Stomach (tissue), 9 donors: ENCODE measurements around the gene PTPRC. TPM values are rescaled to one million over a fixed set of nuclear protein-coding genes. Genes with fewer than 3 reads are reported as not detected.

ENCODE experiments used
- DNase-seq, 2 donors: peaks; one replicate each; pipeline versions ENCODE4 v3.0.0 to v3.0.0-alpha.2; 2013 to 2019
- H3K27ac ChIP-seq, 5 donors: fragments of 200-600 bp in 4 of 5; sonication (generic) in 4 of 5; one replicate each; pipeline ENCODE4 v1.5.1; 2013 to 2019; ENCODE audit warnings: mild to moderate bottlenecking in 1 of 5, moderate library complexity in 1 of 5
- H3K27me3 ChIP-seq, 3 donors: fragments of 200-600 bp; sonication (generic); one replicate each; pipeline ENCODE4 v1.5.1; 2017 to 2019; ENCODE audit warnings: mixed run types in 1 of 3
- H3K36me3 ChIP-seq, 4 donors: fragments of 200-600 bp; sonication (generic); 1 replicate in 3 of 4; 2 replicates in 1 of 4; pipeline ENCODE4 v1.5.1; 2016 to 2019
- H3K4me1 ChIP-seq, 4 donors: fragments of 200-600 bp; sonication (generic); one replicate each; pipeline ENCODE4 v1.5.1; 2016 to 2019
- H3K4me3 ChIP-seq, 4 donors: fragments of 200-600 bp; sonication (generic) in 3 of 4; one replicate each; pipeline ENCODE4 v1.5.1; 2016 to 2019; ENCODE audit warnings: mild to moderate bottlenecking in 1 of 4
- H3K9me3 ChIP-seq, 4 donors: fragments of 200-600 bp; sonication (generic); one replicate each; pipeline ENCODE4 v1.5.1; 2016 to 2019
- EP300 ChIP-seq: sonication (generic); formaldehyde crosslinking; IDR thresholded peaks from one replicate; pipeline ENCODE4 v1.6.1; 2017; ENCODE audit warnings: antibody characterized with exemption
- POLR2A ChIP-seq, 4 donors: fragments of 450-650 bp; IDR thresholded peaks; one replicate each; pipeline ENCODE4 v1.6.1; 2016; ENCODE audit warnings: antibody characterized with exemption in 4 of 4, control low read depth in 2 of 4, mild to moderate bottlenecking in 1 of 4, moderate library complexity in 1 of 4
- POLR2AphosphoS5 ChIP-seq, 3 donors: sonication (generic); formaldehyde crosslinking; IDR thresholded peaks; one replicate each; pipeline ENCODE4 v1.6.1; 2016; ENCODE audit warnings: antibody characterized with exemption in 3 of 3
- WGBS, 5 donors: extraction: QIAGEN DNeasy Blood & Tissue Kit in 3 of 5; methylation state at CpG; one replicate each; pipeline versions ENCODE4 v1.1.5 to v1.1.7; 2013 to 2018; 5-methylcytosine and 5-hydroxymethylcytosine counted together
- intact Hi-C: fragments of 100-400 bp; cut with DNase I; formaldehyde crosslinking; loops from one replicate; pipeline ENCODE4 v1.15.1; 2023; ENCODE audit warnings: low total_unique reads
- polyA plus RNA-seq, 3 donors: library from polyadenylated mRNA; stranded (reverse); fragments of 200-250 nt; gene quantifications; one replicate each; pipeline ENCODE4 v1.2.3, GENCODE V29; 2013
- total RNA-seq, 5 donors: library from RNA; depleted of rRNA; stranded (reverse); fragments of >200 nt; gene quantifications; one replicate each; pipeline versions ENCODE4 v1.1.0 to v1.2.3, GENCODE V29; 2014 to 2016
- TF ChIP-seq, protein P1 (sequence below), 7 experiments: fragments of 450-650 bp in 4 of 7; fragments of 200-600 bp in 3 of 7; sonication (generic) in 3 of 7; IDR thresholded peaks; one replicate each; pipeline ENCODE4 v1.5.1; 2016 to 2019; ENCODE audit warnings: antibody characterized with exemption in 7 of 7, control low read depth in 2 of 7, mild to moderate bottlenecking in 1 of 7
- donor health status: healthy with polysubstance abuse.
- donor health status: Bipolar disorder and iron deficiency.
- donor health status: healthy.

PTPRC gene
- total and polyA plus RNA-seq, 8 donors = 0.58 to 50.9 (median 15.2) TPM

- H3K36me3 ChIP-seq = no peaks in the 10 kb centered on the region
- no peak overlapping the region for H3K27ac ChIP-seq
- H3K4me1 ChIP-seq = peaks cover 0 to 12% (median under 1%) of the 10 kb centered on the region in 4 donors
- intact Hi-C loops = no loop called here
- 76 to 79% (median 77%) methylated on average over 4 of the region's 4 CpGs for WGBS, 5 donors
- H3K27me3 ChIP-seq = no peaks in the 10 kb centered on the region
- no peak for DNase-seq
- no peak overlapping the region for H3K4me3 ChIP-seq
- no peaks in the 10 kb centered on the region for H3K9me3 ChIP-seq
- TF ChIP-seq POLR2A (IDR thresholded peaks at IDR 0.05) (no peak), EP300 (no peak), POLR2AphosphoS5 (IDR thresholded peaks at IDR 0.05) (no peak)
- TF ChIP-seq, protein P1, sequence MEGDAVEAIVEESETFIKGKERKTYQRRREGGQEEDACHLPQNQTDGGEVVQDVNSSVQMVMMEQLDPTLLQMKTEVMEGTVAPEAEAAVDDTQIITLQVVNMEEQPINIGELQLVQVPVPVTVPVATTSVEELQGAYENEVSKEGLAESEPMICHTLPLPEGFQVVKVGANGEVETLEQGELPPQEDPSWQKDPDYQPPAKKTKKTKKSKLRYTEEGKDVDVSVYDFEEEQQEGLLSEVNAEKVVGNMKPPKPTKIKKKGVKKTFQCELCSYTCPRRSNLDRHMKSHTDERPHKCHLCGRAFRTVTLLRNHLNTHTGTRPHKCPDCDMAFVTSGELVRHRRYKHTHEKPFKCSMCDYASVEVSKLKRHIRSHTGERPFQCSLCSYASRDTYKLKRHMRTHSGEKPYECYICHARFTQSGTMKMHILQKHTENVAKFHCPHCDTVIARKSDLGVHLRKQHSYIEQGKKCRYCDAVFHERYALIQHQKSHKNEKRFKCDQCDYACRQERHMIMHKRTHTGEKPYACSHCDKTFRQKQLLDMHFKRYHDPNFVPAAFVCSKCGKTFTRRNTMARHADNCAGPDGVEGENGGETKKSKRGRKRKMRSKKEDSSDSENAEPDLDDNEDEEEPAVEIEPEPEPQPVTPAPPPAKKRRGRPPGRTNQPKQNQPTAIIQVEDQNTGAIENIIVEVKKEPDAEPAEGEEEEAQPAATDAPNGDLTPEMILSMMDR (IDR thresholded peaks at IDR 0.05) = no peak
These were observed 48.6 kb downstream of the PTPRC start for GRCh38 chr1:198687429-198687828.

GRCh38 chr1:198691063-198691462, 52.2 kb downstream of the PTPRC start:
- no peak overlapping the region for H3K27ac ChIP-seq
- no peak overlapping the region for H3K4me3 ChIP-seq
- H3K4me1 ChIP-seq = peaks cover 0 to under 1% (median 0%) of the 10 kb centered on the region in 4 donors
- H3K27me3 ChIP-seq = no peaks in the 10 kb centered on the region
- no peaks in the 10 kb centered on the region for H3K9me3 ChIP-seq
- 95 to 100% (median 95%) methylated on average over 1 of the region's 1 CpG for WGBS, 5 donors
- DNase-seq = no peak
- no peaks in the 10 kb centered on the region for H3K36me3 ChIP-seq
- intact Hi-C loops = no loop called here
- TF ChIP-seq POLR2AphosphoS5 (IDR thresholded peaks at IDR 0.05) = no peak
- no peak for TF ChIP-seq EP300
- no peak for TF ChIP-seq POLR2A (IDR thresholded peaks at IDR 0.05)
- TF ChIP-seq, protein P1 (IDR thresholded peaks at IDR 0.05) = no peak

GRCh38 chr1:198693321-198693720, 54.5 kb downstream of the PTPRC start:
- DNase-seq = no peak
- no peaks in the 10 kb centered on the region for H3K9me3 ChIP-seq
- H3K36me3 ChIP-seq = no peaks in the 10 kb centered on the region
- H3K27me3 ChIP-seq = no peaks in the 10 kb centered on the region
- H3K4me3 ChIP-seq = no peak overlapping the region
- intact Hi-C loops = no loop called here
- no peaks in the 10 kb centered on the region for H3K4me1 ChIP-seq
- no peak overlapping the region for H3K27ac ChIP-seq
- TF ChIP-seq EP300 = no peak
- TF ChIP-seq, protein P1 (IDR thresholded peaks at IDR 0.05) = no peak
- no peak for TF ChIP-seq POLR2A (IDR thresholded peaks at IDR 0.05)
- no peak for TF ChIP-seq POLR2AphosphoS5 (IDR thresholded peaks at IDR 0.05)

- H3K4me3 ChIP-seq = no peak overlapping the region
- intact Hi-C loops = no loop called here
- H3K36me3 ChIP-seq = peaks cover 0 to 3% (median 0%) of the 10 kb centered on the region in 4 donors
- 73 to 88% (median 85%) methylated on average over 1 of the region's 1 CpG for WGBS, 5 donors
- no peak for TF ChIP-seq POLR2A (IDR thresholded peaks at IDR 0.05)
- TF ChIP-seq EP300 = no peak
- TF ChIP-seq, protein P1 (IDR thresholded peaks at IDR 0.05) = no peak
- no peak for TF ChIP-seq POLR2AphosphoS5 (IDR thresholded peaks at IDR 0.05)
- no peak for DNase-seq
- H3K9me3 ChIP-seq = no peaks in the 10 kb centered on the region
- H3K4me1 ChIP-seq = peaks cover 0 to 2% (median under 1%) of the 10 kb centered on the region in 4 donors
- H3K27ac ChIP-seq = no peak overlapping the region
- no peaks in the 10 kb centered on the region for H3K27me3 ChIP-seq
These were observed 55.7 kb downstream of the PTPRC start for GRCh38 chr1:198694542-198694941.
